GOT3 (cell line): ENCODE measurements around the gene AFAP1.

Experiments used
- DNase-seq: peaks from one replicate; lab custom pipeline; 2025; ENCODE audit warnings: mixed read lengths; lab: John Stamatoyannopoulos, UW

Gene AFAP1

DNA sequence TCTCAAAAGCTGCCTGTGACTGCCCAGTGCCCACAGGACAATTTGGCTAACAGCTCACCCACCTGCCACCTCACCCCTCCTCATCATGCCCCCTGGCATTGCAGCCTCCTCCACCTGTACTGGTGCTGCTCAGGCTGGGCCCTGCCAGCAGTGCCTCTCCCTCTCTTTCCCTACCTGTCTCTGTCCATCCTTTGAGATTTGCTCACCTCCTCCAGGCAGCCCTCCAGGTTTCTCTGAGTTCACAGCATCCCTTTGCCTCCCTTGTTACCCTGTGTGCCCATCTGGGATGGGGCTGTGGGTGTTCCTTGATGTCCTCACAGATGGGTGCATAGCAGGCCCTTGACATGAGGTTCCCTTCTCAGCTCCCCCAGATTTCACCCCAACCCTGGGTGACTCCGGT lies 224.9 kb downstream of the AFAP1 start:
- no peak for DNase-seq

DNA sequence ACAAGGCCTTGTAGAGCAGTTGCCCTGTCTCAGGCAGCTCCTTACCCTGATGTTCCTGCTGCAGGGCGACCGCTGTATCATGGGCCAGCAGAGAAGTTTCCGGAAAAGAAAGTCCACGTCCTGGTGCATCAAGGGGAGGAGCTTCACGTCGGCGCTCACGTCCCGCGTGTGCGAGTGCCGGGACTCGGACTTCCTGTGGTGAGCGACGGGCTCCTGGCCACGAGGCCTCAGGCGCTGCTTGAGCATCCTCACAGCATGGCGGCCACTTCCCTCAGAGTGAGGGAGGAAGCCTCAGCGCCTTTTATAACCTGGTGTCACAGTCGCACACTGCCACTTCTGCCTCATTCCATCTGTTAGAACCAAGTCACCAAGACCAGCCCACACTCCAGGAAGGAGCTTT lies 225.5 kb downstream of the AFAP1 start:
- no peak for DNase-seq

DNA sequence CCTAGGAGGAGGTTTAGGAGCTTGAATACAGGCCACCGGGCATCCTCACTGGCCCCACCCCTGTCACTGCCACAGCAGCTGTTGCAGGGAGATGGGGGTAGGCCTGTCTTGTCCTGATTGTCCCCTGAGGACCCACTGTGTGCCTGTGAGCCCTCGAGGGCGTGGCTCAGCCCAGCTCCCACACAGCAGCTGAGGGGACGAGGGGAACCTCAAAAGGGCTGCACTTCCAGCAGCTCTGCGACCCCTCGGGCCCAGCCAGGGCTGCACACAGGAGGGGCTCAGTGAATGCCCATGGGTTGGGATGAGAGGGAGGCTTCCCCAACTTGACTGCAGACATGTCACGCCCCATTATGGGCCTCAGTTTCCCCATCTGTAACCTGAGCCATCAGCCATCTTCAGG lies 225.9 kb downstream of the AFAP1 start:
- no peak for DNase-seq

DNA sequence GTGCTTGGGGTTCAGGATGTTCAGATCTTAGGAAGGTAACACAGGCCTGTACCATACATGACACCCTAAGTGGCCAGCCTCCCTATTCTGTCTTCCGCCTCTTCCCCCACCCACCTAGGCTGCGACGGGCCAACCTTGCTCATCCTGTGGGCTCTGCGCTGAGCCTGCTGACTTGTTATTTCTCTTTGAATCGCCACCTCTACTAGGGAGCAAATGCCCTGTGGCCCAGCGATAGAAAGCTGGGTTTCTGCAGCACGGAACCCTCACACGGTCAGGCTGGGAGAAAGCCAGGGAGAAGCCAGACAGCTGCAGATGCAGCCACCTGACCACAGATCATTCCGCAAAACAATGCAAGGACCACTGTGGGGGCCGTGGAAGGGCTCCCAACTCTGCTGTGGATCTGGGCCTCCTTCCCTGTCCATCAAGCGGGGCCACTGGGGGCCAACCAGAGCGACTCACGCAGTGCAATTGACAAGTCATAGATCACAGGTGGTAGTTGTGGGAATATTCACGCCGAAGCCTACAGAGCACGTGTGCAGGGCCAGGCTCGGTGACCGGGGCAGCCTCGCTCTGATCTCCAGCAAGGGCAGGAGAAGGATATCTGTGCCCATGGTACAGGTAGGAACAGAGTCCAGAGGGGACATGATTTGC lies 227.5 kb downstream of the AFAP1 start:
- no peak for DNase-seq

DNA sequence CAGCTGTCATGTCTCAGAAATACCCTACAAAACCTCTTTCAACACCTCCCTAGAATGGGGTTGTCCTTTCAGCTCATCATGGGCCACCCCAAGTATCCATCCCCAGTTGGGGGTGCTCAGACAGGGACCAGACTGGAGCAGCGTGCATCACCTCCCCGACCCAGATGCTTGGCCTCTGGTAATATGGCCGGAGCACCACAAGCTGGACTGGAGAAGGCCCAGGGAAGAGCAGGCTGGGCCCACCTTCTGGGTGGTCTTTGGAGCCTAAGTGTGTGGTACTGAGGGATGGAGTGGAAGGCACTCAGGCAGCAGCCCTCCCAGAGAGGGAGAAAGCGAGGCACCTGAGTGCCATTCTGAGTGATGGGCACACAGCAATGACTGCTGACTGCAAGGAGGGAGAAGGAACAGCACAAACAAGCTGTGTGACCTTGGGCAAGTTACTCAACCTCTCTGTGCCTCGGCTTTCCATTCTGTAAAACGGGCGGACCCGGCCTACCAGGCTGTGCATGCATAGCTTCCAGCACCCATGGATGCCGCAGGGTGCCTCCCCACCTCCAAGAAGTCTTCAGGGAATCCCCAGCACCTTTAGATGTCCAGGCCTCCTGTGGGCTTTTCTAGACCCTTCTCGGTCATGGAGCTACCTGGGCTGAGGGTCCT lies 228.2 kb downstream of the AFAP1 start:
- no peak for DNase-seq

DNA sequence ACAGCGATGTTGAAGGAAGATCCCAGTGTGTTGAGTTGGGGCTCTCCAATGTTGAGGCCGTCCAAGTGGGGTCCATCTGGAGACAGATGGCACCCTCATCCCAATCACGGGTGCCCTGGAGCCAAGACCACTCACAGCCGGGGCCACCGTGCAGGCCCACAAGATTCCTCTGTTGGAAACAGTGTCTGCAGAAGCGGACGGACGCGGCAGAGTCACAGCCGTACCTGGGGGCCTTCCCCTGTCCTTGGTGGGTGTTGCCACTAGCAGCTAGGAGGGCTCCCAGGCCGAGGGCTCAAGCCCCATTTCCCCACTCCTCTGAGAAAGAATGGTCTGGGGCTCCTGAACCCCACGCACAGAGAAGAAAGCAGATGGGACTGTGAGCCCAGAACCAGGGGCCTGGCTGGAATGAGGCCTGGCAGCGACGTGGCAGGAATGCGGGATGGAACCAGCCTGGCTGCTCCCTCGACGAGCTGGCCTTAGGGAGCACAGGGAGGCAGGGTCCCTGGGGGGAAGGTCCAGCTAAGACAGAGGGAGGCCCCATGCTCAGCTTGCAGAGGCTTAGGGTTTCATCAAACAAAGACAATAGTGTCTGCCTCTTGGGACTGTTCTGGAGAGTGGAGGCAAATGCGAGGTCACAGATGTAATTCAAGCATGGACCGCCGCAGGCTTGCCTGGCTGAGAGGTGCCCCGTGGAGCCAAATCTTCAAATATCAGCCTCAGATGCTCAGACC lies 228.9 kb downstream of the AFAP1 start:
- DNase-seq, result no peak

DNA sequence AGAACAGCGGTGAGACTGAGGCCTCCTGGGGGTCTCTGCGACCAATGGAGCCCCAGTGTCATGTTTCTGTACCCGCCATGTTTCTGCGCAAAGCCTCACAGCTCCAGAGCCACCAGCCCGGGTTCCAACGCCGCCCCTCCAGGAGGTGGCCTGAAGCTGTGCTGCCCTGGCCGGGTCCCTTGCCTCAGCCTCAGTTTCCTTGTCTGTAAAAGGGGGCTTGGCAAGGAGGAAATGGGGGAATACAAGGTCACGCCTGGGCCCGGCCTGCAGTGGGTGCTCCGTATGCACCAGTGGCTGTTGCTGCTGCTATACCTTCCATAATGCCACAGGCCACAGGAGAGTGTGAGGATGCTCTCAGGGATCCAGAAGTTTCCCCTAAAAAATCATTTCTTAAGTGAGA lies 229.5 kb downstream of the AFAP1 start:
- no peak for DNase-seq

DNA sequence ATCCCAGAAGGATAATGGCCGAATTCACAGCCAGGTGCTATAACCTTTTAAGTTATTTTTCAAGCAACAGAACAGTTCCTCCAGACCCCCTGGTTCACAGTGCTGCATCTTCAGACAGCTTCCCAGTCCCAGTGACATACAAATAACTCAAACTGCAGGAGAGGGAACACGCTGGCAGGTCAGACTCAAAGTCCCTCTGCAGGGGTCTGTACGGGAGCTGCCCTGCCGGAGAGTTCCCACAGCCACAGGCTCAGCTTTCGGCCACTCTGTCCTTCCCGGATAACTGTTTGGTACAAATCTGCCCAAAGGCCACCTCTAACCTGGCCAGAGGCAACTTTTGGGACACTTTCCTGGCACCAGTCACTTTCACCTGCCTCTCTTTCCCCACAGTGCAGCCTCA lies 230.2 kb downstream of the AFAP1 start:
- no peak for DNase-seq

DNA sequence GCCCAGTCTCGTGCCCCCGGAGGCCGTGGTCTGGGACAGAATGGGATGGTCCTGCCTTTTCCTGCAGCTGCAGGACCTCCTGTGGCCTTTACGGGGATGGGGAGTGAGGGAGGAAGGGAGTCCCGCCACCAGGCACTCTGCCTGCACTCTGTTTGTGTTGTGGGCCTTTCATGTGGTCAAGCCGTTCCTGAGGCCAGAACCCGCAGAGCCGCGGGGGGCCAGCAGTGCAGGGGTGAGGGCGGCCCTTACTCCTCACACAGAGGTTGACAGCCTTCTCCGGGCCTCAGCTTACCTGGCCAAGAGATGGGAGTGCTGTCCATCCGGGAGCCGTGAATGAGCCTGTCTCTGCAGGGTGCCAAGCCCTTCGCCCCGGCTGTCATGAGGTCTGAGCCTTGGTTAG lies 230.7 kb downstream of the AFAP1 start:
- no peak for DNase-seq
